Breast epithelium (tissue), 3 donors: ENCODE results near the gene MICALL1.

Experiments
- CTCF ChIP-seq, 3 donors: fragments of 450-650 bp; IDR thresholded peaks; one replicate each; pipeline ENCODE4 v1.5.1; 2016 to 2017; ENCODE audit warnings: antibody characterized with exemption in 3 of 3, mild to moderate bottlenecking in 3 of 3, moderate library complexity in 3 of 3
- POLR2A ChIP-seq: fragments of 450-650 bp; IDR thresholded peaks from one replicate; pipeline ENCODE4 v1.6.1; 2016; ENCODE audit warnings: antibody characterized with exemption, mild to moderate bottlenecking, moderate library complexity
- POLR2AphosphoS5 ChIP-seq, 3 donors: sonication (generic); formaldehyde crosslinking; IDR thresholded peaks; one replicate each; pipeline ENCODE4 v1.6.1; 2017; ENCODE audit warnings: antibody characterized with exemption in 3 of 3

- TF ChIP-seq CTCF (IDR thresholded peaks at IDR 0.05) (no peak), POLR2A (no peak), POLR2AphosphoS5 (IDR thresholded peaks at IDR 0.05) (no peak)
These were observed 20.9 kb downstream of the MICALL1 start for GRCh38 chr22:37926771-37927636.
